ES-I3 (cell line): ENCODE measurements around the gene ACAA1.
"Not testable (repeated sequence)": the region's sequence is repeated elsewhere in the genome, so short reads cannot be mapped to it uniquely, and the experiment has no call there.

Experiments used
- H3K36me3 ChIP-seq: 2 replicates; pipeline ENCODE4 v1.6.1; 2013; ENCODE audit warnings: mild to moderate bottlenecking, low read length, control low read depth, moderate library complexity; ENCODE audit not compliant: insufficient read depth
- H3K4me1 ChIP-seq: 2 replicates; pipeline ENCODE4 v1.6.1; 2013; ENCODE audit warnings: mild to moderate bottlenecking, control low read depth, low read length; ENCODE audit not compliant: insufficient read depth
- H3K9ac ChIP-seq: 2 replicates; pipeline ENCODE4 v1.6.1; 2013; ENCODE audit warnings: low read depth, mild to moderate bottlenecking, low read length, moderate library complexity
- H3K9me3 ChIP-seq: 2 replicates; pipeline ENCODE4 v1.6.1; 2013; ENCODE audit warnings: mild to moderate bottlenecking, low read length, moderate library complexity; ENCODE audit not compliant: control insufficient read depth, insufficient read depth

ACAA1 gene

DNA sequence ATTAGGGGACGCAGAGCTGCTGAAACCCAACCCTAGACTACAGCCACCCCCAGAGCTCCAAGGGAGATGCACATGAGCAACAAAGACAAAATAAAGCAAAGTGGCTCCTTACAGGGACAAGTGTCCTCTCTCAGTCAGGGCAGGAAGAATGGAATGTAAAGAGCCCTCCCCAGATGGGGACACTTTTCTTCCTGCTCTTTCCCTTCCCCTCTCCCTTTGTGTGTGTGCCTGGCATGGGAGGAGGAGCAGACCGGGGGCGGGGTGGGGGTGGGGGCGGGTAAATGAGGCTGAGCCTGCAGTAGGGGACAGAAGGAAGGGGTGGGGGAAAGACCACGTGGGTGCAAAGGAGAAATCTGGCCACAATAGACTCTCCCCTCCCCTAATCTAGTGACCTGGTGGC, 37.4 kb downstream of the ACAA1 start:
- H3K9ac ChIP-seq = no peak overlapping the region
- peaks cover 15% of the 10 kb centered on the region for H3K4me1 ChIP-seq
- no peaks in the 10 kb centered on the region for H3K36me3 ChIP-seq
- no peaks in the 10 kb centered on the region; the same call in 1 of the 2 replicates for H3K9me3 ChIP-seq

DNA sequence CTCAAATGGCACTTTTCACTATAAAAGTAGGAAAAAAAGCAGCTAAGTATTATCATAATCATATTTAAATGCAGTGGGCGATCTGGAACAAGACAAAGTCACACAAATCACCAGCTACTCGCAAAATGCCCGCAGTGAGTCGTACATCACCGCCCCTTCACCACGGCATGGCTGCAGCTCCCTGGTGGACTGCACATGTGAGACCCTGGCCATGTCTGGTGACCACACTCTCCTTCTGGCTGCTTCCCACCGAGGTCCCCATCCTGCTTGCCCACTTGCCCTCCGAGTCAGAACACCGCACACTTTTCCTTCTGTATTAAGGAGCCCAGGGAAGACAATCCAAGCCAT, 38.6 kb downstream of the ACAA1 start:
- peaks cover 15% of the 10 kb centered on the region for H3K4me1 ChIP-seq
- no peaks in the 10 kb centered on the region for H3K36me3 ChIP-seq
- no peaks in the 10 kb centered on the region for H3K9me3 ChIP-seq
- H3K9ac ChIP-seq = no peak overlapping the region

GRCh38 chr3:38097446-38098375, 39.2 kb downstream of the ACAA1 start:
- peaks cover 15% of the 10 kb centered on the region for H3K4me1 ChIP-seq
- no peaks in the 10 kb centered on the region for H3K36me3 ChIP-seq
- H3K9ac ChIP-seq = no peak overlapping the region
- no peaks in the 10 kb centered on the region for H3K9me3 ChIP-seq

GRCh38 chr3:38095669-38096483, 41.1 kb downstream of the ACAA1 start:
- H3K9me3 ChIP-seq = no peaks in the 10 kb centered on the region
- peaks cover 9% of the 10 kb centered on the region for H3K4me1 ChIP-seq
- H3K36me3 ChIP-seq = no peaks in the 10 kb centered on the region
- H3K9ac ChIP-seq = no peak overlapping the region

DNA sequence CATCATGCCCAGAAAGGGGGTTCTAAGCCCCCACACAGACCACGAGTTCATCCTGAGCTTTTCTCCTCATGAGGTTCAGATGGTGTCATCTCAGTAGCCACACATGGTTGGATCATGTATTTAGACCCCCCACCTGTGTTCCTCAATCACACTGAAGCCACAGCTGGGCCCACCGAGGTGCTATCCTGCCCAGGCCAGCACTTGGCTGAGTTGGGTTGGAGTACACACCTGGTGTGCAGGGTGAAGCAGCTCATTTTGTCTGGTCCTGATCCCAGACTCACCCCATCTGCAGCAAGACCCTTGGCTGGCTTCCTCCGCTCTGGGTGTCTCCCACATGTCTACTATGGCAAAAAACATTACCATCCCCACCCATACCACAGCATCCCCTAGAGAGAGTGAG, 41.9 kb downstream of the ACAA1 start:
- Histone ChIP-seq H3K9ac (no peak overlapping the region), H3K4me1 (peaks cover 7% of the 10 kb centered on the region), H3K36me3 (no peaks in the 10 kb centered on the region), H3K9me3 (no peaks in the 10 kb centered on the region)

GRCh38 chr3:38090453-38090852, 46.5 kb downstream of the ACAA1 start:
- no peaks in the 10 kb centered on the region for H3K4me1 ChIP-seq
- no peak overlapping the region for H3K9ac ChIP-seq
- H3K9me3 ChIP-seq = no peaks in the 10 kb centered on the region
- H3K36me3 ChIP-seq = no peaks in the 10 kb centered on the region

- Histone ChIP-seq H3K36me3 (no peaks in the 10 kb centered on the region), H3K9me3 (peaks cover 2% of the 10 kb centered on the region), H3K4me1 (no peaks in the 10 kb centered on the region), H3K9ac (no peak overlapping the region)
Observed at GRCh38 chr3:38089163-38089562, 47.8 kb downstream of the ACAA1 start.

DNA sequence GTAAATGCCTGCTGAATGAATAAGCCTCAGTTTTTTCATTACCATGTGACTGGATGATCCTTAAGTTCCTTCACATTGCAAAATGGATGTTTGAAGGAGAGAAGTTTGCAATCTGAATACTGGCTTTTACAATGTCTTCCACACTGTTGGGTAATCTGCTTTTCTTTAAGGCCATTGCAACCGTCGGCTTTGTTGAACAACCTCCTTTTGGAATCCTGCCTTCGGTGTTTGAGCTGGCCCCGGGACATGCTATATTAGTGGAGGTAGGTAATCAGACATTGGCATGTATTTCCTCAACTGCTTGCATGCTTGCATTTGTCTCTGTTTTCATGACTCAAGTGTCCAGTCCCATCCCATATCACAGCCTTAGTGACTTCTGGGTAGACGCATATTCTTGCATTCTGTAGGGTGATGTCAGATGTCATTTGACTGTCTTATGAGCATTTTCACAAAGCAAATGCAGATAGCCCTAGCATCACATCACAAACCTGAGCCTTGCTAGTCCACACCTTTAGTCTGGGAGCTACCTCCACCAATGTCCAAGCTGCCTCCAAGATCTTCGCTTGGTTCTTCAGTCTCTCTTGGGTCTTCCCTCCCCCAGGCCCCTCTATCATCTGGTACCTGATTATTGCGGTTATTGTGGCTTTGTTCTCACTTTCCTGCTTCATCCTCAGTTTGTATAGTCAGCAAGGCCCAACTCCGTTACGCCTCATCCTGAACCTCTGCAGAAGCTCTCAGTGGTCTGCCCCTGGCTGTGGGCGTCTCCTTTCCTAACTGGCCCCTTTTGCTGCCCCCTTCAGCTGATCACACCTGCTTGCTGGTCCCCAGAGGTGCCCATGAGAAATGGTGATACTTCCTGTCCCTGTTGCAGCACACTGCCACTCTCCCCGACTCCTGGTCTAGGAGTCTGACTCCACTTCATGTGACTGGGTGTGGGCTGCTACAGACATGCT, 48.5 kb downstream of the ACAA1 start:
- H3K4me1 ChIP-seq = no peaks in the 10 kb centered on the region
- peaks cover 6% of the 10 kb centered on the region for H3K9me3 ChIP-seq
- no peaks in the 10 kb centered on the region for H3K36me3 ChIP-seq
- no peak overlapping the region for H3K9ac ChIP-seq

DNA sequence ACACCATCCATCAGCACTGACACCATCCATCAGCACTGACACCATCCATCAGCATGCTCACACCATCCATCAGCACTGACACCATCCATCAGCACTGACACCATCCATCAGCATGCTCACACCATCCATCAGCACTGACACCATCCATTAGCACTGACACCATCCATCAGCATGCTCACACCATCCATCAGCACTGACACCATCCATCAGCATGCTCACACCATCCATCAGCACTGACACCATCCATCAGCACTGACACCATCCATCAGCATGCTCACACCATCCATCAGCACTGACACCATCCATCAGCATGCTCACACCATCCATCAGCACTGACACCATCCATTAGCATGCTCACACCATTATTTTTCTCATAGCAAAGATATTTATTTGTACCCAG, 49.6 kb downstream of the ACAA1 start:
- H3K9ac ChIP-seq, H3K9me3 ChIP-seq, H3K4me1 ChIP-seq, H3K36me3 ChIP-seq: not testable (repeated sequence)

- Histone ChIP-seq H3K9ac (no peak overlapping the region), H3K4me1 (no peaks in the 10 kb centered on the region), H3K36me3 (no peaks in the 10 kb centered on the region), H3K9me3 (peaks cover 6% of the 10 kb centered on the region)
Observed at GRCh38 chr3:38086496-38086895, 50.4 kb downstream of the ACAA1 start.

DNA sequence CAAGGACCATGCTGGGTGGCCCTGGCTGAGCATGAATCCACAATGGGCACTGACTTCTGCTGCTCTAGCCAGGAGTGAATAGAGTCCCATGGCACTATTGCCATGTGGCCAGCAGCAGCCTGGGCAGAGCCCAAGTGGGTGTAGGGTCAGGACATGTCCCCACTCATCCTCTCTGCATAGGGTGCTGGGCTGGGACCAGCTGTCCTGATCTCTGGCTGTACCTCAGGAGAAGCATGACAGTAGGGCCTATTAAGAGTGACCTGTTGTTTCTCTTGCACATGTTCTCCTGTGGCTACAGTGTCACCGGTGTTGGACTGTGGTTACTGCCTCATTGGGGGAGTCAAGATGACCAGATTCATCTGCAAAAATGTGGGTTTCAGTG, 51.0 kb downstream of the ACAA1 start:
- Histone ChIP-seq H3K9me3 (peaks cover 6% of the 10 kb centered on the region), H3K4me1 (no peaks in the 10 kb centered on the region), H3K36me3 (no peaks in the 10 kb centered on the region), H3K9ac (no peak overlapping the region)

- Histone ChIP-seq H3K4me1 (no peaks in the 10 kb centered on the region), H3K9ac (no peak overlapping the region), H3K9me3 (peaks cover 6% of the 10 kb centered on the region), H3K36me3 (no peaks in the 10 kb centered on the region)
Observed at GRCh38 chr3:38085311-38085942, 51.5 kb downstream of the ACAA1 start.

DNA sequence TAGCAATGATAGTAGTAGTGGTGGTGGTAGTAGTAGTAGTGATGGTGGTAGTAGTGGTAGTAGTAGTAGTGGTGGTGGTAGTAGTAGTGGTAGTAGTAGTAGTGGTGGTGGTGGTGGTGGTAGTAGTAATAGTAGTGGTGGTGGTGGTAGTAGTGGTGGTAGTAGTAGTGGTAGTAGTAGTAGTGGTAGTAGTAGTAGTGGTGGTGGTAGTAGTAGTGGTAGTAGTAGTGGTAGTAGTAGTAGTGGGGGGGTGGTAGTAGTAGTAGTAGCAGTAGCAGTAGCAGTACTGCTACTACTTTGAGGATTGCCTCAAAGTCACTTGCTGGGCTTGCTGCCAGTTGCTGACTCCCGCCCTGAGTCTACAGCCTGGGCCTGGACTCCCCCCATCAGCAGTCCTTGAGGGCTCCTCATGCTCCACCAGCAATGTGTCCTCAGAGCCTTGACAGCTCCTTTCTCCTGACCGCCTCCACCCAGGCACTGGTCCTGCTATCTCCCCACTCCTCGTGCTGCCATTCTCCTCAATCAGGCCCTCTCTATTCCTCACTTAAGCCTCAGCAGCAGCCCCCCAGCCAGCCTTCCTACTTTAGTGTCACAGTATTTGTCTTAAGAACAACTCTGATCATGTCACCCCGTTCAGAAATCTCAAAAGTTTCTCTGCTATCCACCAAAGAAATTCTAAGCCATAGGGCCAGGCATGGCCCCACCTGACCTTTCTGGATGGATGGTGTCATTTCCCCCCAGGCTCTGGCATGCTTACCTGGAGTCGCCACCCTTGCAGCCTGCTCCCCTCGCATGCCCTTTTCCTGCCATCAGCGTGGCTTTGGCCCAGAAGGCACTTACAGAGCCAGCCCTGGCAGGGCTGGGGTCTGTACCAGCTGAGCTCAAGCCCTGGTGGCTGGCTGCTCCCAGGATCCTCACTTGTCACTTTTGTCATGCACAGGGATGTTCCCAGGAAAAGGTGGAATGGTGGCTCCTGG, 52.3 kb downstream of the ACAA1 start:
- Histone ChIP-seq H3K4me1 (no peaks in the 10 kb centered on the region), H3K9ac (no peak overlapping the region), H3K9me3 (peaks cover 6% of the 10 kb centered on the region), H3K36me3 (no peaks in the 10 kb centered on the region)
